HG03378 (cell line): ENCODE data around the gene HSPB7.
"Not testable (repeated sequence)": the region's sequence is repeated elsewhere in the genome, so short reads cannot be mapped to it uniquely, and the experiment has no call there.

Experiments
- ATAC-seq: cut with Tn5 transposase; IDR thresholded peaks from one replicate; pipeline ENCODE4 v1.9.1; 2021; ENCODE audit warnings: mild to moderate bottlenecking, moderate library complexity; ENCODE audit not compliant: unreplicated experiment

Gene HSPB7

DNA sequence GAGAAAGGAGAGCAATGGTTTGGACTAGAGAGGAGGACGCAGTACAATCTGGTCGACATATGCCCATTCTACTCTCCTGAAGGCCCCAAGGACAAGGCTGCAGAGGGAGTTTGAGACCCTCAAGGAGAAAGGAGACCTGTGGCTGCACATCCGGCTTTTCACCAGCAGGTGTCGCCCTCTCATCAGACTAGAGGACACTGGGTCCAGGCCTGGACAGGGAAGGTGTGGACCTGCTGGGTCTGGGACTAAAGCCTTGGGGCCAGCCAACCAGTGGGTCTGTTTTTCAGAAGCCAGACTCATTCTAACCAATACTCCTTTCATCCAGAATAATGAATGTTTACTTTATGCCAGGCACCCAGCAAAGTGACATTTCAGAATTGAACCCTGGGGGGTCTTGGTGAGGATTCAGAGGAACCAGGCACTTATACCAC, 8.8 kb downstream of the HSPB7 start:
- no peak for ATAC-seq

DNA sequence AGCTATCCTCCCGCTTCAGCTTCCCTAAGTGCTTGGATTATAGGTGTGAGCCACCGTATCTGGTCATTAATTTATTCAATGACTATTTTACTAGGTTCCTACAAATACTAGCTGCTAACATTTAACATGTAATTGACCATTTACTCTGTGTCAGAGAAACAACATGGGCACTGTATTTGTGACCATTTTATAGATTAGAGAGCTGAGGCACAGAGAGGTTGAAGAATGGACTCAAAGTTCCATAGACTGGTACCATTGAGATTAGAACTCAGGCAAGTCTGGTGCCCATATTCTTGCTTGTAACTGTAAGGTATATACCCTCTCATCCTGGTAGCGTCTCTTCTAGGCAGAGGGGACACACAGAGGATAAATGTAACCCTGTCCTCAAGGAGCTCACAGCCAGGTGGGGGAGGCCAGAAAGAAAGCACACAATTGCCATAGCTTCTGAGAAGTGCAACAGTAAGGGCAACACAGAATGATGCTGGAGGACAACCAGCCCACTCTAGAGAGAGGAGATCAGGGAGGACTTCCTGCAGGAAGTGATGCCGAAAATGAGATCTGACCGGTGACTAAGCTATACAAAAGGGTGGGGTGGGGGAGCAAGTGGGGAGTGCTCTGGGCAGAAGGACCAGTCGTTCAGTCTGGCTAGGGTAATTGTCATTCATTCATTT, 10.0 kb downstream of the HSPB7 start:
- no peak for ATAC-seq

DNA sequence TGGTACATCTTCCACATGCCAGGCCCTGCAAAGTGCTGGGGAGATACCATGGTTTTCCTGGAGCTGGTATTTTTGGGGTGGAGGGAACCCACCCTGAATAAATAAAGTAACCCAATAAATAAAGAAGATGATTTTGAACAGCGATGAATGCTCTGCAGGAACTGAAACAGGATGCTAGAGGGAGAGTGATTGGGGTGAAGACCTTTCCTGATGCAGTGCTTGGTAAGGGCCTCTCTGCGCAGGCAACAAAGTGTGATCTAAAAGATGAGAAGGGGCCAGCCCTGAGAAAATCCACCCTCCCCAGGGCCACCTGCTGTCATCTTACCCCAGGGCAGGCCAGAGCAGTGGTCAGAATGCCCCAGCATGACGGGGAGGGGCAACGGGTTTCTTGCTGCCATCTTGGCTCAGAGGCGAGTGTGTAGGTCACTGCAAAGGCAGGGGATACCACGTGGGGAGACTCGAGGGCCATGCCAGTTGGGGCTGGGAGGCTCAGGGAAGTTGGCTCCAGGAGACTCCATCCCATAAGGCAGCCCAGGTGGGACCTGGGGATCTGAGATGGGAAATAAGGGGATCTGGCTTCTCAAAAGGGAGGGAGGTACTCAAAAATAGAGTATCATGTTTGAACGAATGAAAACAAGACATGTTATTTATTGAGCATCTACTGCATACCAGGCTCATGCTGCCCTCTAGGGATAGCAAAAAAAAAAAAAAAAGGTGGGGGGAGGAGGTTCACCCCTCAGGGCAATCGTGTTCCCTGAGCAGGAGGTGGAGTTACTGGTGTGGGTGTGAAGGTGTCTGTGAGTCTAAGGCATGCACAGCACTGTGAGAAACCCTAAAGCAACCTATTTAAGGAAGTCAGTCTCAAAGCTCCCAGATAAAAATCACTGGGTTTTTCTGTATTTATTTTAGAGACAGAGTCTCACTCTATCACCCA, 11.0 kb downstream of the HSPB7 start:
- ATAC-seq, result no peak

DNA sequence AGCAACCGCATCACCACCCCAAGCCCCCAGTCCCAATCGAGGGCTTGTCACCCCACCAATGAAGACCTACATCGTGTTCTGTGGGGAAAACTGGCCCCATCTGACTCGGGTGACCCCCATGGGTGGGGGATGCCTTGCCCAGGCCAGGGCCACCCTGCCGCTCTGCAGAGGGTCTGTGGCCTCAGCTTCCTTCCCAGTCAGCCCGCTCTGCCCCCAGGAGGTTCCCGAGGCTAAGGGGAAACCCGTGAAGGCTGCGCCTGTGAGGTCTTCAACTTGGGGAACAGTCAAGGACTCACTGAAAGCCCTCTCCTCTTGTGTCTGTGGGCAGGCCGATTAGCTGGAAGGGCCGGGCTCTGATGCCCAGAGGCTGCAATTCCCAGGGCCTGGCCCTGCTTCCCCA, 11.8 kb downstream of the HSPB7 start:
- no peak for ATAC-seq

DNA sequence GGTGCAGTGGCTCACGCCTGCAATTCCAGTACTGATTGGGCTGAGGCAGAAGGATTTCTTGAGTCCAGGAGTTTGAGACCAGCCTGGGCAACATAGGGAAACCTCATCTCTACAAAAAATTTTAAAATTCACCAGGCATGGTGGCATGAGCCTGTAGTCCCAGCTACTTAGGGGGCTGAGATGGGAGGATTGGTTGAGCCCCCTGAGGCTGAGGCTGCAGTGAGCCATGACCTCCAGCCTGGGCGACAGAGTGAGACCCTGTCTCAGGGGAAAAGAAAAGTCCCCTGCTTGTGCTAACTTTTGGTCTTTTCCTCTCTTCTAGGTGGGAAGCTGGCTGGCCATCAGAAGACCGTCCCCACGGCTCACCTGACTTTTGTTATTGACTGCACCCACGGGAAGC, 12.2 kb downstream of the HSPB7 start:
- no peak for ATAC-seq

DNA sequence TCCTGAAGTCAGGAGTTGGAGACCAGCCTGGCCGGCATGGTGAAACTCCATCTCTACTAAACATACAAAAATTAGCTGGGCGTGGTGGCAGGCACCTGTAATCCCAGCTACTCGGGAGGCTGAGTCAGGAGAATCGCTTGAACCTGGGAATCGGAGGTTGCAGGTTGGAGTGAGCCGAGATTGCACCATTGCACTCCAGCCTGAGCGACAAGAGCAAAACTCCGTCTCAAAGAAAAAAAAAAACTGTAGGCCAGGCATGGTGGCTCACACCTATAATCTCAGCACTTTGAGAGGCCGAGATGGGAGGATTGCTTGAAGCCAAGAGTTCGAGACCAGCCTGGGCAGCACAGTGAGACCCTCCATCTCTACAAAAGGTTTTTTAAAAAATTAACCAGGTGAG, 16.6 kb downstream of the HSPB7 start:
- ATAC-seq, result not testable (repeated sequence)

DNA sequence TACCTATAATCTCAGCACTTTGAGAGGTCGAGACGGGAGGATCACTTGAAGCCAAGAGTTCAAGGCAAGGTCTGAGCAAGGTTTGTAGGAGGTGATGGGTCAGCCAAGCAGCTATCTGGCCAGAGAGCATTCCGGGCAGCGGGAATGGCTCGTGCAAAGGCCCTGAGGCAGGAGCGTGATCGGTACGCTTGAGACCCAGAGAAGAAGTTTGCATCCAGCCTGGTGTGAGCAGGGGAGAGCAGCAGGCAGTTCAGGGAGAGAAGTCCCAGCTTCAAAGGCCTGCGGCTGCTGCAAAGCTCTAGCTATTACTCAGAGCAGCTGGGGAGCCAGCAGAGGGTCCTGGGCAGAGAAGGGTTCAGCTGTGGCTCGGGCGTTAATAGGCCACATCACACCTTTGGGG, 18.9 kb downstream of the HSPB7 start:
- no peak for ATAC-seq

DNA sequence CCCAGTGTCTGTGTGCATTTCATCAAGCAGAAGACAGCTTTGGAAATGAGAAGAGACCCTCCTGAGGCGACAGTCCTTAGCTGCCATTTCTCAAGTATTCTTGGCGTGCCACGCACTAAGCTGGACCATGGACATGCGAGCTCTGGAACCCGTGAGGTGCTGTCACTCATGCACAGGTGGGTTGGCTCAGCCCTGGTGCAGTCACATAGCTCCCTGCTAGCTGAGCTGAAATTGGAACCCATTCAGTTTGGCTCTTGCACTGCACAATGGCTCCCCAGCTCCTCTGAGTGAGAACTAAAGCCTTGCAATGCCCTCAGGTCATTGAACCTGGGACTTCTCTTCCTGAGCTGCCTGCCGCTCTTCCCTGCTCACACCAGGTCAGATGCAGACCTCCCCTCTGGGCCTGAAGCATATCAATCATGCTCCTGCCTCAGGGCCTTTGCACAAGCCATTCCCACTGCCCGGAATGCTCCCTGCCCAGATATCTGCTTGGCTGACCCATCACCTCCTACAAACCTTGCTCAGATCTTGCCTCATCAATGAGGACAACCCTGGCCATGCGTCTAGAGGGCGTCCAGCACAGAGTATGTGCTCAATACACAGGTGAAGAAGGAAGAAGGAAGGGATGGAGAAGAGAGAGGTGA, 20.1 kb downstream of the HSPB7 start:
- ATAC-seq, result no peak

DNA sequence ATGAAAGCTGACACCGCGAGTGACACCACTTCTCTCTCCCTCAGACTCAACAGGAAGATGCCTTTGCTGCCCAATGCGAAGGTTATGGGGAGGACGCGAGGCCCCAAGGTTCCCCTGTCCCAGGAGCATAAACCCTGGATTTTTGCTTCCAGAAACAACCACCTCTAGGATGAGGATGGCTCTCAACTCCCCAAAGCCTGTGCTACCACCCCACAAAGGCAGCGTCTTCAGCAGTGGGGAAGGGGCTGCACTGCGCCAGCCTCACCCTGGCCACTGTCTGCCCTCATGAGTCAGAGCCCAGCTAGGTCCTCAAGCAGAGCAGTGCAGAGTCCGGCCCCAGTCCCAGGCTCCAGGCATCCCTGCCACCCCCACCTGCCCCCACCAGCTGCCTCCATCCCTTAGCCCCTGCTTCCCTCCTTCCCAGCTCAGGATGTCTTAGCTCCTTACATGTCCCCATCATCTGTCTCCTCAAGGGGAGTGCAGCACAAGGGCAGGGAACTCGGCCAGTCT, 20.7 kb downstream of the HSPB7 start:
- no peak for ATAC-seq

DNA sequence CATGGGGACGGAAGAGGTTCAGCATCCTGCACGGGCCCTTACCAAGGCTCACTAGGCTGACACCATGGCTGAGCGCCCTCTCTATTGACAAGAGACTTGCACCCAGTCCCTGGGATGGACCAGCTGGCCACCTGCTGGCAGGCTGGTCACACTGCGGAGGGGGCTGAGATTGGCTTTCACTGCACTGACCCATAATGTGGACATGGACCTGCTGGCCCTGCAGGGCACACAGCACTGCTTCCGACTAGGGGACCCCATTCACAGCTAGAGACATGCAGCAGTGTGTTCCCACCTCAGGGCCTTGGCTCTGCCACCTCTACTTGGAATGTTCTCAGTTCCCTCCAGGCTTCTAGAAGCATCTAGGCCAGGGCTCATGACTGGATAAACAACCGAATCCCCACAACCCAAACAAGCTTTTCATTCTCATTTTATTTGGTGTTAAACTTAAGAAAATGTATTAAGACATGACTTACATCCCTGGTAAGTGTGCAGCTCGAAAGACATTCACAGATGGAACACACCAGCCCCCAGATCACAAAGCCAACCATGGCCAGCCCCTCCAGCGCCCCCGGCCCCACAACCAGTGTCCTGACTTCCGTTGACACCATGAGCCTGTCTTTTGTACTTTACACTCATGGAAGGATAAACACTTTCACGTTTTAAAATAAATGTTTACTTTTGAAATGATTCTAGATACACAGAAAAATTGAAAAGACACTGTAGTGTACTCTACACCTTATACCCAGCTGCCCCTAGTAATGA, 23.1 kb downstream of the HSPB7 start:
- no peak for ATAC-seq

DNA sequence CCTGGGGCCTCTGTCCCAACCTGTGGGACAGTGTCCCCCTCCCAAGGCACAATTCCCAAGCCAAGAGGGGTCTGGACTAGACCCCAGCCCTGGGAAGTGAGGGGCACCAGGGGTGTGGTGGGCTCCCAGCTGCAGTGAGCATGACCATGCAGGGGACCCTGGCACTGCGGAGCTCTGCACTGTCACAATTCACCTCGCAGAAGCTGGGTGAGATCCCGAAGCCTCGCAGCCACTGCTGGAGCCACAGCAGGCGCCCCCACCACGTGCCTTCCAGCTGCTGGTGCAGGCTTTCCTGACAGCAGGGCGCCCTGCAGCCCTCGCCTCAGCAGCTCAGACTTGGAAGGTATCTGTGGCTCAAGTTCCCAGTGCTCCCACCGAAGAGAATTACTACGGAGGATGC, 23.8 kb downstream of the HSPB7 start:
- ATAC-seq, result no peak

DNA sequence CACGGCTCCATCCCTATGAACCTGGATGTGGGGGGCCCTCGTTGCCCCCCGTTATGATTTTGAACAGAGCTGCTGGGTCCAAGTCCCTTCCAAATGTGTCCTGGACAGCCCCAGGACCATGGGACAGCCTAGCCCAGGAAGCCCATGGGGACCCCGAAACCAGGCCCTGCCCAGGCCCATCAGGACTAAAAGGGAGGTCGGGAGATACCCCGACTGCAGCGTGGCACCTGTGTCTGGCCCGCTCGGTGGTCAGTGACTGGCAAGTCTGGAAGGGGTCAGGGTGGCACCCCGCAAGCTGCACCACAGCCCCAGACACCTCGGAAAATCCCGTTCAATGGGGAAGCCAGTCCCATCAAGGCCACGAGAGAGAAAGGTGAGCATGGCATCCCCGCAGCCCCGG, 24.2 kb downstream of the HSPB7 start:
- ATAC-seq, result no peak

DNA sequence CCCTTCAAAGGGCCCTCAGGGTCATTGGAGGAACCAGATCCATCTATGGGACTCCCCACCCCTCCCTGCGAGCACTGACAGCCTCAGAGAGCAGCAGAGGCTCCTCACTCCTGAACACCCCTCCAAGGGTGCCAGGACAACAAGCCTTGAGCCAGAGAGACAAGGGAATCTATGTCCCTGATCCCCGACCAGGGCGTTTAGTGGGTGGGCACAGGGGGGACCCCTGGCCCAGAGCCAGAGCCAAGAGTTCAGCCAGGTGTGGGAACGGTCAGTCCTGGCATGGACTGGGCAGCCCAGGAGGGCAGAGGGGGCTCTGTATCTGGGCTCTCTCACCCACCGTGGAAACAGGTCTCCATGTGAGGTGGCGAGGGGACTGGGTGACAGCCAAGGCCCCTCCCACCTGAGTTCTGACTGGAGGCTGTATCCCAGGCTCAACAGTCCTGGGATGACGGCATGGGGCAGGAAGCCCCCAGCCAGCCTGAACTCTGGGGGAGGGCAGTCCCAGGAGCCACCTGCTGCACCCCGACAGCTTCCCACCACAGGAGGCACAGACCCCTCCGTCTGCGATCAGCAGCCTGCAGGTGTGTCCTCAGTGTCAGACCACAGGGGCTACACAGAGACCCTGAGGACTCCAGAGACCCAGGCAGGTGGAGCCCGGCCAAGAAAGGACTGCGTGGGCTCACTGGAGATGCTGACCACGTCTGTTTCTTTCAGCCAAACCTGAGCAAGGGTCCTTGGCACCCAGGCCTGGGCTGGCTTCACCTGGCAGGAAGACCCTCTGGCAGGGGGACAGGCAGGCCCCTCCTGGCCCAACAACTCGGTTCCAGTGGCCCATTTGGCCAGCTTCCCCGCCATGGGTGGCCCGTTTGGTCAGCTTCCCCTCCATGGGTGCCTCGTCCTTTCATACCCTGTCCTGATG, 25.0 kb downstream of the HSPB7 start:
- no peak for ATAC-seq

DNA sequence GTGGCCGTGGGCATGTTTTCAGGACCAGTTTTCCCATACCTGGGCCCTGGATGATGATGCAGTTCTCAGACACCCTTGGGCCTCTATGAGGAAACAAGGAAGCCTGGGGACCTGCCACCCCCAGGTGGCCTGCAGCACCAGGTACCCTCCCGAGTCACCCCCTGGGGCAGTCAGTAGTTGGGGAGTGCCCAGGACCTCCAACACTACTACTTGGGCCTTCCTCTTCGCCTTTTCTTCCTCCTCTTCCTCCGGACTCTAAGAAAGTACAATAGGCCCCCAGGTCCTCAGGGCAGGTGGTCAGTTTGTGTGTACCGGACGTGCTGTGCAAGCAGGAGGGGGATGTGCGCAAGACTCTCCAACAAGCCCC, 25.7 kb downstream of the HSPB7 start:
- ATAC-seq, result no peak

DNA sequence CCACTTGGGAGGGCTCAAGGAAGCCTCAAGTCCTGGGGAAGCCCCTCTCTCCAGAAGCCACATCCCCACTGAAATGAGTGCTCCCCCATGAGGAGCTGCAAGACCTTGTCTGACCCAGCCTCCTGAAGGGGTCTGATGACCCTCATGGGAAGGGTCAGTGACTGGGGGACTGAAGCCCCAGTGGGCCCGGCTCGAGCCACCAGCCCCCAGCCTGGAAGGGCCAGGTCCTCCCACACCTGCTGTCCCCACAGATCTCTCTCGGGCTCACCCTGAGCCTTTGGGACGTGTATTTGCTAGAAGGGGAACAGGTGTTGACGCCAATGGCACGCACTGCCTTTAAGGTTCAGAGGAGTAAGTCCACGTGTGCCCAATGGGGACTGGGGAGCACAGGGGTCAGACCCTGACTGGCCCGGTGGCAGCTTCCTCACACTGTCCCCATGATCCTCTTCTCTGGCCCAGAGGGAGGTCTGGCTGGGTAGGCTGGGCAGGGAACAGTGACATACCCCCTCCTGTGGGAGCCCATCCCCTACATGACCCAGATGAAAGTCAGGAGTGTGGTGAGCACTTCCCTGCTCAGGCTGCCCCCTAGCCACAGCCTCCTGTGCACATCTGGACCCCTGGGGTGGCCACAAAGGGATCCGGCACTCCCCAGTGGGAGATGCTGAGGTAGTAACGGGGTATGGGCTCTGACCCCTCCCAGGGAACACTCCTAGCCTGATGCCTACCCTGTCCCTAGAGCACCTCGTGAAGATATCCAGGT, 26.2 kb downstream of the HSPB7 start:
- no peak for ATAC-seq

DNA sequence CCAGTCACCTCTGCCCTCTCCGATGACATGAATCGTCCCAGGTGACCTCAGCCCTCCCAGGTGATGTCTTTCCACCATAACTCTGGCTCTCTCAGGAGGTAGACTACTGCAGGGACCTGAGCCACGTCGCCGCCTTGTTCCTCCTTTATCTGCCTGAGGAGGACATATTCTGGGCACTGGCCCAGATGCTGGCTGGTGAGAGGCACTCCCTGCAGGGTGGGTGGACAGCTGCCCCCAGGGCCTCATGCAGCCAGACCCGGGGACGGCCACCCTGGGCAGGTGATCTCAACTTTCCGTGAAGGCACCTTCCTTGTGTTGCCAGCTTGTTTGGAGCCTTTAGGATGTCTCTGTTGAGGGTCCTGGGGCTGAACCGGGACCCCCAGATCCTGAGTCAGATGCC, 28.1 kb downstream of the HSPB7 start:
- no peak for ATAC-seq

DNA sequence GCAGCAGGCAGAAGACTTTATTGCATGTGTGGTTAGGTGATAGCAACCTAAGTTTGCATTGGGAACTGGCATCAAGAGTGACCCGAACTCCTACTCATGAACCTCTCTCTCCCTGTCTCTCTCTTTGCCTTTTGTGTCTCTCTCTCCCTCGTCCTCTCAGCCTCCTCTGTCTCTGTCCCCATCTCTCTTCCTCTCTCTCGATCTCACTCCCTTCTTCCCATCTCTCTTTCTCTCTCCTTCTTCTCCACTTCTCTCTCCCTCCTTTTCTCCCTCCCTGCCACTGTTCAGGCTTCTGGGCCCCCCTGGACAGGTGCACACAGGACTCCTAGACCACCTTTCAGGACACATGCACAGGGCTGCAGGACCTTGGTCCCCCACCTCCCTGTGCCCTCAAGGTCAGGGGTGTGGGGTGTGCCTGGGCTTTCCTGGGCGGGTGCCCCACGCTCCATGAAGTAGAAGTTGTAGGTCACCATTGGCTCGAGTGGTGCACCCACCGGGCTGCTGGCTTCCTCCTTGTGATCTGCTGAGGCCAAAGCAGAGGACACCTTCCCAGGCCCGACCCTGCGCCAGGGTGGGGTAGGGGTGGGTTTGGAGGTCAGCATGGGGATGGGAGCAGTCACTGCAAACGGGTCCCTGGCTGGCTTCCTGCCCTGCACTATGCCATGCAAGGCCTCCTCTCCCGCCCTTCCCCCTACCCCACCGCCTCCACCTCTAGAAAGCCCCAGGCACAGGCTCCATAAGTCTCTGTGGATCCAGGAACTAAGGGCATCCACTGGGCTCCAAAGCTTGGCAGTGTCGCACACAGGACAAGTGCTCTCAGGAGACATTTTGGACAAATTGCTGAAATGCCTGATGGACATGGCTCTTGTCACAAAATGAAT, 28.7 kb downstream of the HSPB7 start:
- ATAC-seq, result no peak

DNA sequence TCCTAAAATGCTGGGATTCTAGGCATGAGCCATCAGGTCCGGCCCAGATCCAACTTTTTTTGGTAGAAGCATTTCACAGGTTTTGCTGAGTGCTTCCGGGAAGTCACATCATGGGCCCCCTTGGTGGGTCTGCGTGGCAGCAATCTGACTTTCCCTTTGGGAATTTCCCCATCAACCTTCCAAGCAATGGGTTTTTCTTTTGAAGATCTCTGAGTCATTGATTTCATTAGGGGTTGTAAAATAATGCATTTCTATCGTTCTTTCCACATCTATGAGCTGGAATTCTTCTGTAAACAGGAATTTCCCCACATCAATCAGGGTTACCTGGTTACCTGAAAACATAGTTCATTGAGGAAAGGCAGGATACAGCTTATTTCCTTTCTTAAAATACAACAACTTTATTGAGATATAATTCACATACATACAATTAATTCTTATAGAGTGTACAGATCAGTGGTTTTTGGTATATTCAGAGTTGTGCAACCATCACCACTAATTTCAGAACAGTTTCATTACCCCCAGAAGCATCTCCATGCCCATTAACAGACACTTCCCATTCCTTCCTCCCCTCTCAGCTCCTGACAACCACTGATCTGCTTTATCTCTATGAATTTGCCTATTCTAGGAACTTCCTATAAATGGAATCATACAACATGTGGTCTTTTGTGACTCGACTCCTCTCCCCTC, 32.1 kb downstream of the HSPB7 start:
- ATAC-seq, result no peak
